T-helper 2 cell treated with Interferon-gamma antibody and Interleukin-4, amounts not matched to agents 5 μg/mL and 100 μg/mL, for 36 hours (primary cell): ENCODE measurements around the gene SSTR1.
A peak's percentile ranks its signal among the peaks of the same experiment; 100 is the strongest.

Source experiments
- DNase-seq: peaks from one replicate; pipeline ENCODE4 v3.0.0; 2021; ENCODE audit warnings: low spot score
- H3K27ac Mint-ChIP-seq: one replicate; pipeline ENCODE4 v1.8.0; 2021; ENCODE audit warnings: mild to moderate bottlenecking, mixed read lengths
- H3K27me3 Mint-ChIP-seq: one replicate; pipeline ENCODE4 v1.8.0; 2021; ENCODE audit warnings: low read depth, mixed read lengths
- H3K36me3 Mint-ChIP-seq: one replicate; pipeline ENCODE4 v1.8.0; 2021; ENCODE audit warnings: low read depth, mixed read lengths
- H3K4me1 Mint-ChIP-seq: one replicate; pipeline ENCODE4 v1.8.0; 2021; ENCODE audit warnings: low read depth, mixed read lengths
- H3K4me3 Mint-ChIP-seq: one replicate; pipeline ENCODE4 v1.8.0; 2022; ENCODE audit warnings: mild to moderate bottlenecking, moderate library complexity, mixed read lengths
- H3K9me3 Mint-ChIP-seq: one replicate; pipeline ENCODE4 v1.8.0; 2021; ENCODE audit warnings: mixed read lengths

SSTR1 gene

DNA sequence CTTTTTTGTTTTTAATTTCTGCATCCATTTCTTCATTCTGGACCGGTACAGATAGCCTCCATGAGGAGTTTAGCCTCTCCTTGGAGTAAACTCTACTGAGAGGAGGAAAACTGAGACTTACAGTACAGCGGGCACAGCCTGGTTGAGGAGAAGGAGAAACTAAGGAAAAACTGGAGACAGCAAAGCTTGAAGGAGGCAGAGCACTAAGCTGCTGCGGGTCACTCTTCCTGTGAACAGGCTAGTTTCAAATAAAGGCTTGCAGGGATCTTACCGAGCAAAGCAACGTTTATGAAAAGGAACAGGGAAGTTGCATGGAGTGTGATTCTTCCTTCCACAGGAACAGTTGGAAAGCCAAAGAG, 348 bp upstream of the SSTR1 start:
- Mint-ChIP-seq H3K9me3 (no peaks in the 10 kb centered on the region), H3K27me3 (peaks cover 51% of the 10 kb centered on the region), H3K4me3 (no peak overlapping the region), H3K4me1 (peaks cover 2% of the 10 kb centered on the region), H3K36me3 (no peaks in the 10 kb centered on the region), H3K27ac (no peak overlapping the region)
- DNase-seq: no peak

- no peak overlapping the region for H3K4me3 Mint-ChIP-seq
These were observed 1.2 kb downstream of the SSTR1 start for GRCh38 chr14:38208618-38209562.

DNA sequence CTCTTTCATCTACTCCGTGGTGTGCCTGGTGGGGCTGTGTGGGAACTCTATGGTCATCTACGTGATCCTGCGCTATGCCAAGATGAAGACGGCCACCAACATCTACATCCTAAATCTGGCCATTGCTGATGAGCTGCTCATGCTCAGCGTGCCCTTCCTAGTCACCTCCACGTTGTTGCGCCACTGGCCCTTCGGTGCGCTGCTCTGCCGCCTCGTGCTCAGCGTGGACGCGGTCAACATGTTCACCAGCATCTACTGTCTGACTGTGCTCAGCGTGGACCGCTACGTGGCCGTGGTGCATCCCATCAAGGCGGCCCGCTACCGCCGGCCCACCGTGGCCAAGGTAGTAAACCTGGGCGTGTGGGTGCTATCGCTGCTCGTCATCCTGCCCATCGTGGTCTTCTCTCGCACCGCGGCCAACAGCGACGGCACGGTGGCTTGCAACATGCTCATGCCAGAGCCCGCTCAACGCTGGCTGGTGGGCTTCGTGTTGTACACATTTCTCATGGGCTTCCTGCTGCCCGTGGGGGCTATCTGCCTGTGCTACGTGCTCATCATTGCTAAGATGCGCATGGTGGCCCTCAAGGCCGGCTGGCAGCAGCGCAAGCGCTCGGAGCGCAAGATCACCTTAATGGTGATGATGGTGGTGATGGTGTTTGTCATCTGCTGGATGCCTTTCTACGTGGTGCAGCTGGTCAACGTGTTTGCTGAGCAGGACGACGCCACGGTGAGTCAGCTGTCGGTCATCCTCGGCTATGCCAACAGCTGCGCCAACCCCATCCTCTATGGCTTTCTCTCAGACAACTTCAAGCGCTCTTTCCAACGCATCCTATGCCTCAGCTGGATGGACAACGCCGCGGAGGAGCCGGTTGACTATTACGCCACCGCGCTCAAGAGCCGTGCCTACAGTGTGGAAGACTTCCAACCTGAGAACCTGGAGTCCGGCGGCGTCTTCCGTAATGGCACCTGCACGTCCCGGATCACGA, 2.2 kb downstream of the SSTR1 start:
- no peak overlapping the region for H3K27ac Mint-ChIP-seq
- no peak for DNase-seq
- H3K4me3 Mint-ChIP-seq: no peak overlapping the region
- H3K4me1 Mint-ChIP-seq: peaks cover 2% of the 10 kb centered on the region
- H3K36me3 Mint-ChIP-seq: no peaks in the 10 kb centered on the region
- no peaks in the 10 kb centered on the region for H3K9me3 Mint-ChIP-seq
- H3K27me3 Mint-ChIP-seq: peaks cover 66% of the 10 kb centered on the region

More at GRCh38 chr14:38208618-38209562, 1.2 kb downstream of the SSTR1 start:
- Mint-ChIP-seq H3K9me3 (no peaks in the 10 kb centered on the region), H3K4me1 (peaks cover 2% of the 10 kb centered on the region), H3K27me3 (peaks cover 60% of the 10 kb centered on the region), H3K36me3 (no peaks in the 10 kb centered on the region), H3K27ac (peak overlapping the region; percentile 8)
- DNase-seq: no peak

GRCh38 chr14:38210587-38211216, 3.0 kb downstream of the SSTR1 start:
- no peak overlapping the region for H3K4me3 Mint-ChIP-seq
- no peak overlapping the region for H3K27ac Mint-ChIP-seq
- peaks cover 2% of the 10 kb centered on the region for H3K4me1 Mint-ChIP-seq
- H3K36me3 Mint-ChIP-seq: no peaks in the 10 kb centered on the region
- H3K27me3 Mint-ChIP-seq: peaks cover 61% of the 10 kb centered on the region
- no peaks in the 10 kb centered on the region for H3K9me3 Mint-ChIP-seq
- no peak for DNase-seq

DNA sequence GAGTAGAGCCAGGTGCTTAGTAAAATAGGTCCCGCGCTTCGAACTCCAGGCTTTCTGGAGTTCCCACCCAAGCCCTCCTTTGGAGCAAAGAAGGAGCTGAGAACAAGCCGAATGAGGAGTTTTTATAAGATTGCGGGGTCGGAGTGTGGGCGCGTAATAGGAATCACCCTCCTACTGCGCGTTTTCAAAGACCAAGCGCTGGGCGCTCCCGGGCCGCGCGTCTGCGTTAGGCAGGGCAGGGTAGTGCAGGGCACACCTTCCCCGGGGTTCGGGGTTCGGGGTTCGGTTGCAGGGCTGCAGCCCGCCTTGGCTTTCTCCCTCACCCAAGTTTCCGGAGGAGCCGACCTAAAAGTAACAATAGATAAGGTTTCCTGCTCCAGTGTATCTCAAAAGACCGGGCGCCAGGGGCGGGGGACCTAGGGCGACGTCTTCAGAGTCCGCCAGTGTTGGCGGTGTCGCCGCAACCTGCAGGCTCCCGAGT, 3.6 kb downstream of the SSTR1 start:
- Mint-ChIP-seq H3K9me3 (no peaks in the 10 kb centered on the region), H3K36me3 (no peaks in the 10 kb centered on the region), H3K4me3 (no peak overlapping the region), H3K27me3 (peaks cover 61% of the 10 kb centered on the region), H3K27ac (no peak overlapping the region), H3K4me1 (peaks cover 2% of the 10 kb centered on the region)
- DNase-seq: no peak

DNA sequence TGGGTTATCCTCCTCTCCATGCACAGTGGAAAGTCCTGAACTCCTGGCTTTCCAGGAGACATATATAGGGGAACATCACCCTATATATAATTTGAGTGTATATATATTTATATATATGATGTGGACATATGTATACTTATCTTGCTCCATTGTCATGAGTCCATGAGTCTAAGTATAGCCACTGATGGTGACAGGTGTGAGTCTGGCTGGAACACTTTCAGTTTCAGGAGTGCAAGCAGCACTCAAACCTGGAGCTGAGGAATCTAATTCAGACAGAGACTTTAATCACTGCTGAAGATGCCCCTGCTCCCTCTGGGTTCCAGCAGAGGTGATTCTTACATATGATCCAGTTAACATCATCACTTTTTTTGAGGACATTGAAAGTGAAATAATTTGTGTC, 4.4 kb downstream of the SSTR1 start:
- no peaks in the 10 kb centered on the region for H3K9me3 Mint-ChIP-seq
- H3K27ac Mint-ChIP-seq: no peak overlapping the region
- peaks cover 2% of the 10 kb centered on the region for H3K4me1 Mint-ChIP-seq
- H3K36me3 Mint-ChIP-seq: no peaks in the 10 kb centered on the region
- no peak overlapping the region for H3K4me3 Mint-ChIP-seq
- no peak for DNase-seq
- peaks cover 58% of the 10 kb centered on the region for H3K27me3 Mint-ChIP-seq

- DNase-seq: no peak
- Mint-ChIP-seq H3K27ac (no peak overlapping the region), H3K9me3 (no peaks in the 10 kb centered on the region), H3K36me3 (no peaks in the 10 kb centered on the region), H3K4me3 (no peak overlapping the region), H3K4me1 (peaks cover 2% of the 10 kb centered on the region), H3K27me3 (peaks cover 50% of the 10 kb centered on the region)
These were observed 5.3 kb downstream of the SSTR1 start for GRCh38 chr14:38213001-38213400.

DNA sequence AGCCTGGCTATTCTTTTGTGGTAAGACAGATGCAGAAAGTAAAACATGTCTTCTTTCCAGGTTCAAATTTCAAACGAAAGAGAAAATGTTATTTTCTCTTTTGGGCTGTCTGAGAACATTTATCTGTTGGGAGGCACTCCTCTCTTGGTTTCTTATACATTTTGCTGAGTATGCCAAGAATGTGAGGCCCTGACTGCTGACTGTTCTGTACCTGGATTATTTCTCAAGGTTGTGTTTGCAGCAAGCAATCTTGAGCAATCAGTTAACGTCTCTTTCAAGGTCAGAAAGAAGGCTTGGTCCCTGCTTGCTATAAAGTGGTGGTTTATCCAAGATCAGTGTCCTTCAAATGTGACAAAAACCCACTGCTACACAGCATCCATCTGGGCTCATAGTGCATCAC, 9.8 kb downstream of the SSTR1 start:
- Mint-ChIP-seq H3K4me3 (no peak overlapping the region), H3K9me3 (no peaks in the 10 kb centered on the region), H3K4me1 (no peaks in the 10 kb centered on the region), H3K27ac (no peak overlapping the region), H3K36me3 (no peaks in the 10 kb centered on the region), H3K27me3 (peaks cover 16% of the 10 kb centered on the region)
- DNase-seq: no peak

- H3K4me1 Mint-ChIP-seq: no peaks in the 10 kb centered on the region
- H3K9me3 Mint-ChIP-seq: peaks cover 3% of the 10 kb centered on the region
- no peaks in the 10 kb centered on the region for H3K36me3 Mint-ChIP-seq
- no peak for DNase-seq
- H3K27ac Mint-ChIP-seq: no peak overlapping the region
- no peak overlapping the region for H3K4me3 Mint-ChIP-seq
- H3K27me3 Mint-ChIP-seq: no peaks in the 10 kb centered on the region
These were observed 13.4 kb downstream of the SSTR1 start for GRCh38 chr14:38221077-38221476.

DNA sequence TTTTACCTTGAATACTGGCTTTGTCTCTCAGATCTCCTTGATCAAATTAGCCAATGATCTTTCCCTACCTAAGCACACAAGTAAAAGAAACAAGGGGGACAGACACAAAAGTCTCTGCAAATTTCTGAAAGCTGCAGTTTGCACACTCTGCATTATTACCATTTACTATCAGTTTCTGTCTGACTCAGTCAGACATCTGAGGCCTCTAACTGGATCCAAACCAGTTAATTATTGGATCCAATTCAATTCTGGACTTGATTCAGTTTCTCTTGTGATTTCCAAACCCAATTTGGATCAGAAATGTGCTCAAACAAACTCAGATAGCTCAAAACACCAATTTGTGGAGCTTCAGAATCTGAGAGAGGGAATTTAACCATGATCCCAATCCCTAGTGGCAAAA, 16.6 kb downstream of the SSTR1 start:
- Mint-ChIP-seq H3K27me3 (no peaks in the 10 kb centered on the region), H3K27ac (no peak overlapping the region)

GRCh38 chr14:38225946-38226345, 18.2 kb downstream of the SSTR1 start:
- Mint-ChIP-seq H3K4me3 (no peak overlapping the region), H3K4me1 (no peaks in the 10 kb centered on the region)

More for the DNA sequence above, 16.6 kb downstream of the SSTR1 start:
- no peak for DNase-seq
- Mint-ChIP-seq H3K36me3 (no peaks in the 10 kb centered on the region), H3K4me3 (no peak overlapping the region), H3K9me3 (peaks cover 3% of the 10 kb centered on the region), H3K4me1 (no peaks in the 10 kb centered on the region)

DNA sequence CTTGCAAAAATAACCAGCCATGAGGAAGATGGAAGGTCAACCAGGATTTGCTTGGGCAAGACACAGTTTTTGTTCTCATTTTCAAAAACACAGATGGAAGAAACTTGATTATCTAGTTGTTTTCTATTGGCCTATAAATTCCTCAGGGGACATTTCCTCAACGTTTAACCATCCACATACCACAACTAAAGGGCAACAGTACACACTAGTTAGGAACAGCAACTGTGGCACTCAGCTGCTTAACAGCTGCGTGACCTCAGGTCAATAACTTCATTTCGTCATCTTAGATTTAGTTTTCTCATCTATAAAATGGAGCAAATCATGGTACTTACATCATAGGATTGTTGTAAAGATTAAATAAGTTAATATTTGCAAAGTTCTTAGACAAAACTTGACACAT, 18.7 kb downstream of the SSTR1 start:
- Mint-ChIP-seq H3K27me3 (no peaks in the 10 kb centered on the region), H3K9me3 (peaks cover 3% of the 10 kb centered on the region), H3K4me3 (no peak overlapping the region), H3K4me1 (no peaks in the 10 kb centered on the region), H3K36me3 (no peaks in the 10 kb centered on the region), H3K27ac (no peak overlapping the region)
- no peak for DNase-seq

More at GRCh38 chr14:38225946-38226345, 18.2 kb downstream of the SSTR1 start:
- Mint-ChIP-seq H3K36me3 (no peaks in the 10 kb centered on the region), H3K27ac (no peak overlapping the region), H3K9me3 (peaks cover 3% of the 10 kb centered on the region), H3K27me3 (no peaks in the 10 kb centered on the region)
- no peak for DNase-seq

DNA sequence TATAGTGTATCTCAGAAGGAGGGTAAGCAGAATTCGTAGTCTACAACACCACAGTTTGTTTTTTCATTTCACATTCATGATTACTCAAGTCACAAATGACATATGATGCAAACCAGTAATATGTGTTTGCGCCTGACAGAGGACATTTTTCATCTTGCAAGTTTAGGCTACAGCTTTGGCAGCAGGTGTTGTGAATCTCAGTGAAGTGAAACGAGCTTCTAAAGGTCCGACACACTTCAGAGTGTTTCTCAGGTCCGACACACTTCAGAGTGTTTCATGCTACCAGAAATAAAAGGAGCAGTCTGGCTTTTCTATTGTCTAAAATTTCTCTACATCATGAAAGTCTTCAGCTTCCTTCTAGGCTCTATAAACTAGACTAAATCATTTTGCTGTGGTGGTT, 25.5 kb downstream of the SSTR1 start:
- DNase-seq: no peak
- Mint-ChIP-seq H3K4me1 (no peaks in the 10 kb centered on the region), H3K27me3 (peaks cover 2% of the 10 kb centered on the region), H3K36me3 (no peaks in the 10 kb centered on the region), H3K27ac (no peak overlapping the region), H3K9me3 (no peaks in the 10 kb centered on the region), H3K4me3 (no peak overlapping the region)
